SU-DHL-6 (cell line): ENCODE measurements around the gene CDKAL1.

Source experiments
- CTCF ChIP-seq: fragments of 200-600 bp; sonication (generic); IDR thresholded peaks from one replicate; pipeline ENCODE4 v1.5.1; 2017; ENCODE audit warnings: antibody characterized with exemption, mild to moderate bottlenecking, low read length, moderate library complexity; ENCODE audit not compliant: insufficient read depth, poor library complexity, severe bottlenecking
- EZH2phosphoT487 ChIP-seq: fragments of 200-600 bp; sonication (generic), shearing (Covaris generic); conservative IDR thresholded peaks from 2 replicates; pipeline ENCODE4 v1.6.1; 2018; ENCODE audit warnings: mild to moderate bottlenecking, antibody characterized with exemption, low read length, moderate library complexity, mixed read lengths

- TF ChIP-seq CTCF (no peak), EZH2phosphoT487 (no peak)
These were observed 274.7 kb downstream of the CDKAL1 start for GRCh38 chr6:20808924-20809323.
